Measurements from ENCODE around the gene MRPL18.

- no peak for TF ChIP-seq POLR2A (IDR thresholded peaks at IDR 0.05; ENCODE audit: low read length)
- no peak for TF ChIP-seq GATA1 (IDR thresholded peaks at IDR 0.05; ENCODE audit: low read depth, low read length)
Observed at GRCh38 chr6:159836718-159837490, 46.6 kb downstream of the MRPL18 start.
